Esophagus (tissue), 2 donors: Measurements from ENCODE around the gene TRIM63. TPM values are rescaled to one million over a fixed set of nuclear protein-coding genes. Genes with fewer than 3 reads are reported as not detected.

Experiments
- H3K27ac ChIP-seq, 2 donors: one replicate each; pipeline ENCODE4 v1.5.1; 2013; ENCODE audit warnings: low read depth in 2 of 2, mild to moderate bottlenecking in 2 of 2, inconsistent platforms in 1 of 2, low read length in 1 of 2, moderate library complexity in 1 of 2
- H3K27me3 ChIP-seq, 2 donors: one replicate each; pipeline ENCODE4 v1.6.1; 2013; ENCODE audit warnings: low read length in 2 of 2, control low read depth in 1 of 2, mild to moderate bottlenecking in 1 of 2; ENCODE audit not compliant: insufficient read depth in 2 of 2, control insufficient read depth in 1 of 2
- H3K36me3 ChIP-seq, 2 donors: one replicate each; pipeline ENCODE4 v1.6.1; 2013; ENCODE audit warnings: low read length in 1 of 2; ENCODE audit not compliant: control insufficient read depth in 2 of 2, insufficient read depth in 2 of 2
- H3K4me1 ChIP-seq, 2 donors: one replicate each; pipeline ENCODE4 v1.6.1; 2013; ENCODE audit warnings: low read length in 1 of 2; ENCODE audit not compliant: control insufficient read depth in 2 of 2, insufficient read depth in 2 of 2
- H3K4me3 ChIP-seq, 2 donors: one replicate each; pipeline ENCODE4 v1.5.1; 2013; ENCODE audit warnings: low read length in 2 of 2, mild to moderate bottlenecking in 2 of 2, low read depth in 1 of 2, moderate library complexity in 1 of 2
- H3K9me3 ChIP-seq, 2 donors: one replicate each; pipeline ENCODE4 v1.6.1; 2013; ENCODE audit warnings: mild to moderate bottlenecking in 2 of 2, low read depth in 1 of 2, low read length in 1 of 2, moderate library complexity in 1 of 2; ENCODE audit not compliant: control insufficient read depth in 2 of 2, insufficient read depth in 1 of 2
- WGBS, 2 donors: extraction: QIAGEN DNeasy Blood & Tissue Kit; methylation state at CpG; one replicate each; pipeline ENCODE4 v1.1.7; 2013; 5-methylcytosine and 5-hydroxymethylcytosine counted together
- polyA plus RNA-seq, 2 donors: library from polyadenylated mRNA; stranded (reverse); fragments of 200-250 nt; gene quantifications; one replicate each; pipeline ENCODE4 v1.2.3, GENCODE V29; 2013
- donor health status: healthy with polysubstance abuse.
- donor health status: Bipolar disorder and iron deficiency.

TRIM63 gene
- polyA plus RNA-seq, 2 donors, result 0.10 to 0.19 TPM

- Histone ChIP-seq H3K4me3 (no peak overlapping the region), H3K27me3 (no peaks in the 10 kb centered on the region), H3K9me3 (no peaks in the 10 kb centered on the region), H3K4me1 (peaks cover 4% of the 10 kb centered on the region in 2 donors), H3K36me3 (peaks cover 0 to 2% of the 10 kb centered on the region in 2 donors), H3K27ac (no peak overlapping the region)
- 72 to 80% methylated on average over 4 of the region's 4 CpGs for WGBS, 2 donors
Measured at GRCh38 chr1:26031196-26031595, 36.2 kb downstream of the TRIM63 start.

- Histone ChIP-seq H3K27ac (no peak overlapping the region), H3K27me3 (no peaks in the 10 kb centered on the region), H3K4me3 (no peak overlapping the region), H3K36me3 (peaks cover 0 to 2% of the 10 kb centered on the region in 2 donors), H3K4me1 (peaks cover under 1 to 2% of the 10 kb centered on the region in 2 donors), H3K9me3 (no peaks in the 10 kb centered on the region)
- WGBS, 2 donors, result 79 to 85% methylated on average over 7 of the region's 7 CpGs
Measured at GRCh38 chr1:26029864-26030481, 37.5 kb downstream of the TRIM63 start.

GRCh38 chr1:26029054-26029863 lies 38.2 kb downstream of the TRIM63 start:
- Histone ChIP-seq H3K9me3 (no peaks in the 10 kb centered on the region), H3K4me3 (no peak overlapping the region), H3K4me1 (no peaks in the 10 kb centered on the region), H3K36me3 (peaks cover 0 to 2% of the 10 kb centered on the region in 2 donors), H3K27me3 (no peaks in the 10 kb centered on the region), H3K27ac (no peak overlapping the region)
- 66 to 76% methylated on average over 15 of the region's 15 CpGs for WGBS, 2 donors

GRCh38 chr1:26028490-26028980 lies 38.9 kb downstream of the TRIM63 start:
- Histone ChIP-seq H3K27me3 (no peaks in the 10 kb centered on the region), H3K36me3 (peaks cover 0 to 2% of the 10 kb centered on the region in 2 donors), H3K4me3 (no peak overlapping the region), H3K27ac (no peak overlapping the region), H3K9me3 (no peaks in the 10 kb centered on the region), H3K4me1 (no peaks in the 10 kb centered on the region)
- 77 to 81% methylated on average over 8 of the region's 8 CpGs for WGBS, 2 donors

GRCh38 chr1:26027716-26028489 lies 39.5 kb downstream of the TRIM63 start:
- 37 to 42% methylated on average over 3 of the region's 3 CpGs for WGBS, 2 donors

GRCh38 chr1:26025517-26025916 lies 41.9 kb downstream of the TRIM63 start:
- H3K4me1 ChIP-seq, result peaks cover 0 to 3% of the 10 kb centered on the region in 2 donors
- no peaks in the 10 kb centered on the region for H3K27me3 ChIP-seq
- 60 to 71% methylated on average over 5 of the region's 5 CpGs for WGBS, 2 donors
- H3K36me3 ChIP-seq, result peaks cover 0 to 2% of the 10 kb centered on the region in 2 donors
- no peak overlapping the region for H3K4me3 ChIP-seq
- H3K9me3 ChIP-seq, result no peaks in the 10 kb centered on the region
- no peak overlapping the region for H3K27ac ChIP-seq

More at GRCh38 chr1:26027716-26028489, 39.5 kb downstream of the TRIM63 start:
- Histone ChIP-seq H3K27ac (no peak overlapping the region), H3K27me3 (no peaks in the 10 kb centered on the region), H3K9me3 (no peaks in the 10 kb centered on the region), H3K4me3 (no peak overlapping the region), H3K4me1 (no peaks in the 10 kb centered on the region), H3K36me3 (peaks cover 0 to 2% of the 10 kb centered on the region in 2 donors)

GRCh38 chr1:26025060-26025459 lies 42.4 kb downstream of the TRIM63 start:
- no peak overlapping the region for H3K27ac ChIP-seq
- H3K4me1 ChIP-seq, result peaks cover 0 to 3% of the 10 kb centered on the region in 2 donors
- H3K27me3 ChIP-seq, result no peaks in the 10 kb centered on the region
- no peaks in the 10 kb centered on the region for H3K9me3 ChIP-seq
- H3K36me3 ChIP-seq, result peaks cover 0 to 2% of the 10 kb centered on the region in 2 donors
- 61 to 80% methylated on average over 5 of the region's 5 CpGs for WGBS, 2 donors
- H3K4me3 ChIP-seq, result no peak overlapping the region

- H3K27ac ChIP-seq, result no peak overlapping the region
Measured at GRCh38 chr1:26023826-26024225, 43.6 kb downstream of the TRIM63 start.

GRCh38 chr1:26023009-26023408 lies 44.4 kb downstream of the TRIM63 start:
- Histone ChIP-seq H3K9me3 (no peaks in the 10 kb centered on the region), H3K4me3 (no peak overlapping the region), H3K36me3 (peaks cover 0 to 2% of the 10 kb centered on the region in 2 donors), H3K4me1 (peaks cover 0 to 3% of the 10 kb centered on the region in 2 donors), H3K27me3 (no peaks in the 10 kb centered on the region), H3K27ac (no peak overlapping the region)
- 74 to 92% methylated on average over 9 to 13 of the region's 13 CpGs for WGBS, 2 donors

More at GRCh38 chr1:26023826-26024225, 43.6 kb downstream of the TRIM63 start:
- no peaks in the 10 kb centered on the region for H3K27me3 ChIP-seq
- 82 to 83% methylated on average over 5 of the region's 5 CpGs for WGBS, 2 donors
- peaks cover 0 to 3% of the 10 kb centered on the region in 2 donors for H3K4me1 ChIP-seq
- H3K36me3 ChIP-seq, result peaks cover 0 to 2% of the 10 kb centered on the region in 2 donors
- no peaks in the 10 kb centered on the region for H3K9me3 ChIP-seq
- no peak overlapping the region for H3K4me3 ChIP-seq
